Measurements from ENCODE around the gene RUSF1. TPM values are rescaled to one million over a fixed set of nuclear protein-coding genes. Genes with fewer than 3 reads are reported as not detected.

Gene RUSF1
- total RNA-seq, 2 donors from 2014 or later = 45.4 to 50.8 TPM

- Mint-ChIP-seq H3K27me3 (ENCODE audit: insufficient read depth) (peaks cover 38% of the 10 kb centered on the region), H3K4me1 (peaks cover 13% of the 10 kb centered on the region), H3K4me3 (peak overlapping the region; percentile 56), H3K27ac (no peak overlapping the region), H3K36me3 (ENCODE audit: low read depth) (no peaks in the 10 kb centered on the region), H3K9me3 (no peaks in the 10 kb centered on the region)
- Histone ChIP-seq H3K27ac (ENCODE audit: low read depth, low read length) (no peak overlapping the region), H3K27me3 (ENCODE audit: control insufficient read depth, insufficient read depth, low read length, poor library complexity, severe bottlenecking) (peaks cover 42% of the 10 kb centered on the region), H3K9me3 (ENCODE audit: control insufficient read depth, low read length) (no peaks in the 10 kb centered on the region), H3K4me3 (ENCODE audit: low read length) (no peak overlapping the region), H3K4me1 (ENCODE audit: control insufficient read depth, insufficient read depth, low read length) (no peaks in the 10 kb centered on the region), H3K9ac (ENCODE audit: extremely low read depth, low read length, poor library complexity, severe bottlenecking) (no peak overlapping the region), H3K36me3 (ENCODE audit: control insufficient read depth, insufficient read depth, low read length) (no peaks in the 10 kb centered on the region)
- 72 to 87% methylated on average over 3 to 4 of the region's 5 CpGs for WGBS, 2 experiments (ENCODE audit: insufficient coverage in 1 of 2, insufficient read length in 1 of 2)
- no peak for DNase-seq
- TF ChIP-seq CTCF (conservative IDR thresholded peaks at IDR 0.05) = no peak
Measured at GRCh38 chr16:31530405-31530804, 22.2 kb upstream of the RUSF1 start.

- H3K36me3 Mint-ChIP-seq (ENCODE audit: low read depth) = no peaks in the 10 kb centered on the region
- peaks cover 13% of the 10 kb centered on the region for H3K4me1 Mint-ChIP-seq
- H3K9me3 ChIP-seq (ENCODE audit: control insufficient read depth, low read length) = no peaks in the 10 kb centered on the region
- WGBS, 2 experiments (ENCODE audit: insufficient coverage in 1 of 2, insufficient read length in 1 of 2) = 57 to 64% methylated on average over 9 to 17 of the region's 17 CpGs
- H3K9me3 Mint-ChIP-seq = no peaks in the 10 kb centered on the region
- no peak for TF ChIP-seq CTCF (conservative IDR thresholded peaks at IDR 0.05)
- no peak overlapping the region for H3K27ac ChIP-seq (ENCODE audit: low read depth, low read length)
- peaks cover 37% of the 10 kb centered on the region for H3K27me3 Mint-ChIP-seq (ENCODE audit: insufficient read depth)
- H3K4me1 ChIP-seq (ENCODE audit: control insufficient read depth, insufficient read depth, low read length) = no peaks in the 10 kb centered on the region
- peaks cover 42% of the 10 kb centered on the region for H3K27me3 ChIP-seq (ENCODE audit: control insufficient read depth, insufficient read depth, low read length, poor library complexity, severe bottlenecking)
- H3K27ac Mint-ChIP-seq = no peak overlapping the region
- DNase-seq = no peak
- H3K9ac ChIP-seq (ENCODE audit: extremely low read depth, low read length, poor library complexity, severe bottlenecking) = no peak overlapping the region
- H3K4me3 ChIP-seq (ENCODE audit: low read length) = peak overlapping the region; percentile 64
- H3K4me3 Mint-ChIP-seq = peak overlapping the region; percentile 56
- H3K36me3 ChIP-seq (ENCODE audit: control insufficient read depth, insufficient read depth, low read length) = no peaks in the 10 kb centered on the region
Measured at GRCh38 chr16:31529937-31530312, 21.7 kb upstream of the RUSF1 start.

GRCh38 chr16:31529108-31529936, 21.1 kb upstream of the RUSF1 start:
- H3K36me3 Mint-ChIP-seq (ENCODE audit: low read depth) = no peaks in the 10 kb centered on the region
- H3K9ac ChIP-seq (ENCODE audit: extremely low read depth, low read length, poor library complexity, severe bottlenecking) = no peak overlapping the region
- H3K27ac Mint-ChIP-seq = no peak overlapping the region
- H3K27me3 Mint-ChIP-seq (ENCODE audit: insufficient read depth) = peaks cover 41% of the 10 kb centered on the region
- no peaks in the 10 kb centered on the region for H3K4me1 ChIP-seq (ENCODE audit: control insufficient read depth, insufficient read depth, low read length)
- no peaks in the 10 kb centered on the region for H3K9me3 ChIP-seq (ENCODE audit: control insufficient read depth, low read length)
- H3K9me3 Mint-ChIP-seq = no peaks in the 10 kb centered on the region
- WGBS, 2 experiments (ENCODE audit: insufficient coverage in 1 of 2, insufficient read length in 1 of 2) = 6 to 16% methylated on average over 6 to 52 of the region's 52 CpGs
- TF ChIP-seq CTCF (conservative IDR thresholded peaks at IDR 0.05) = no peak
- H3K36me3 ChIP-seq (ENCODE audit: control insufficient read depth, insufficient read depth, low read length) = no peaks in the 10 kb centered on the region
- peak overlapping the region; percentile 73 for H3K4me3 ChIP-seq (ENCODE audit: low read length)
- peaks cover 42% of the 10 kb centered on the region for H3K27me3 ChIP-seq (ENCODE audit: control insufficient read depth, insufficient read depth, low read length, poor library complexity, severe bottlenecking)
- DNase-seq = peak; percentile 71
- H3K4me3 Mint-ChIP-seq = peak overlapping the region; percentile 56
- H3K27ac ChIP-seq (ENCODE audit: low read depth, low read length) = no peak overlapping the region
- peaks cover 13% of the 10 kb centered on the region for H3K4me1 Mint-ChIP-seq

Measured in endodermal cell (in vitro differentiated cells).